Measurements from ENCODE around the gene FOXN4. TPM values are rescaled to one million over a fixed set of nuclear protein-coding genes. Genes with fewer than 3 reads are reported as not detected.

The FOXN4 gene
- total and polyA plus RNA-seq, 4 donors: 0.04 to 0.26 (median 0.15) TPM

GRCh38 chr12:109255377-109255776 is 53.7 kb downstream of the FOXN4 start:
- TF ChIP-seq CTCF (IDR thresholded peaks at IDR 0.05; ENCODE audit: control extremely low read depth, extremely low read depth): no peak
- WGBS, 2 donors: 91 to 93% methylated on average over 5 of the region's 5 CpGs
- no peaks in the 10 kb centered on the region for H3K27me3 ChIP-seq (ENCODE audit: control insufficient read depth in 3 of 3, insufficient read depth in 3 of 3, low read length in 2 of 3)
- H3K4me1 ChIP-seq (ENCODE audit: control insufficient read depth in 5 of 5, insufficient read depth in 5 of 5, low read length in 5 of 5): peaks cover 0 to 2% (median 0%) of the 10 kb centered on the region in 5 donors
- DNase-seq (no peak), ATAC-seq (ENCODE audit: insufficient read depth, low FRiP score) (no peak)
- H3K27ac ChIP-seq (ENCODE audit: low read depth in 1 of 2, low read length in 1 of 2): no peak overlapping the region
- H3K9me3 ChIP-seq (ENCODE audit: control insufficient read depth in 4 of 4, insufficient read depth in 3 of 4, low read length in 3 of 4): peaks cover 0 to 7% (median 4%) of the 10 kb centered on the region in 4 donors
- H3K9ac ChIP-seq (ENCODE audit: insufficient read depth in 1 of 2, low read length in 2 of 2): no peak overlapping the region
- H3K36me3 ChIP-seq (ENCODE audit: control insufficient read depth in 4 of 4, insufficient read depth in 4 of 4, low read length in 4 of 4): peaks cover 22 to 35% (median 32%) of the 10 kb centered on the region in 4 donors
- no peak overlapping the region for H3K4me3 ChIP-seq

GRCh38 chr12:109253913-109254544 is 55.1 kb downstream of the FOXN4 start:
- no peak overlapping the region for H3K9ac ChIP-seq (ENCODE audit: insufficient read depth in 1 of 2, low read length in 2 of 2)
- TF ChIP-seq CTCF (IDR thresholded peaks at IDR 0.05; ENCODE audit: control extremely low read depth, extremely low read depth): no peak
- ATAC-seq (ENCODE audit: insufficient read depth, low FRiP score) (no peak), DNase-seq (no peak)
- no peak overlapping the region for H3K4me3 ChIP-seq
- peaks cover 0 to 7% (median 4%) of the 10 kb centered on the region in 4 donors for H3K9me3 ChIP-seq (ENCODE audit: control insufficient read depth in 4 of 4, insufficient read depth in 3 of 4, low read length in 3 of 4)
- 95 to 96% methylated on average over 7 of the region's 7 CpGs for WGBS, 2 donors
- peaks cover 0 to 2% (median 0%) of the 10 kb centered on the region in 5 donors for H3K4me1 ChIP-seq (ENCODE audit: control insufficient read depth in 5 of 5, insufficient read depth in 5 of 5, low read length in 5 of 5)
- H3K27me3 ChIP-seq (ENCODE audit: control insufficient read depth in 3 of 3, insufficient read depth in 3 of 3, low read length in 2 of 3): no peaks in the 10 kb centered on the region
- peaks cover 22 to 41% (median 30%) of the 10 kb centered on the region in 4 donors for H3K36me3 ChIP-seq (ENCODE audit: control insufficient read depth in 4 of 4, insufficient read depth in 4 of 4, low read length in 4 of 4)
- peak overlapping the region in 1 of 2 donors; percentile 28 for H3K27ac ChIP-seq (ENCODE audit: low read depth in 1 of 2, low read length in 1 of 2)

- DNase-seq (no peak), ATAC-seq (ENCODE audit: insufficient read depth, low FRiP score) (no peak)
- H3K27ac ChIP-seq (ENCODE audit: low read depth in 1 of 2, low read length in 1 of 2): peak overlapping the region in 1 of 2 donors; percentile 17
- H3K27me3 ChIP-seq (ENCODE audit: control insufficient read depth in 3 of 3, insufficient read depth in 3 of 3, low read length in 2 of 3): no peaks in the 10 kb centered on the region
- H3K4me1 ChIP-seq (ENCODE audit: control insufficient read depth in 5 of 5, insufficient read depth in 5 of 5, low read length in 5 of 5): peaks cover 0 to 2% (median 0%) of the 10 kb centered on the region in 5 donors
- peaks cover 0 to 7% (median 4%) of the 10 kb centered on the region in 4 donors for H3K9me3 ChIP-seq (ENCODE audit: control insufficient read depth in 4 of 4, insufficient read depth in 3 of 4, low read length in 3 of 4)
- no peak overlapping the region for H3K4me3 ChIP-seq
- no peak for TF ChIP-seq CTCF (IDR thresholded peaks at IDR 0.05; ENCODE audit: control extremely low read depth, extremely low read depth)
- 93 to 96% methylated on average over 4 of the region's 4 CpGs for WGBS, 2 donors
- no peak overlapping the region for H3K9ac ChIP-seq (ENCODE audit: insufficient read depth in 1 of 2, low read length in 2 of 2)
- H3K36me3 ChIP-seq (ENCODE audit: control insufficient read depth in 4 of 4, insufficient read depth in 4 of 4, low read length in 4 of 4): peaks cover 20 to 44% (median 24%) of the 10 kb centered on the region in 4 donors
Observed at GRCh38 chr12:109252799-109253198, 56.3 kb downstream of the FOXN4 start.

Data from lung (tissue), 12 donors.